Right renal cortex interstitium (tissue), 3 donors: Measurements from ENCODE around the gene MAD2L1. TPM values are rescaled to one million over a fixed set of nuclear protein-coding genes. Genes with fewer than 3 reads are reported as not detected.
"Not testable (repeated sequence)": the region's sequence is repeated elsewhere in the genome, so short reads cannot be mapped to it uniquely, and the experiment has no call there.

Source experiments
- DNase-seq, 3 donors: peaks; one replicate each; pipeline ENCODE4 v3.0.0-alpha.2; 2013; ENCODE audit warnings: low read depth in 3 of 3, low spot score in 2 of 3
- polyA plus RNA-seq, 3 donors: library from polyadenylated mRNA; unstranded; fragments of 120-200 nt; gene quantifications; one replicate each; pipeline ENCODE4 v1.2.1, GENCODE V29; 2013; ENCODE audit not compliant: insufficient read length in 3 of 3

The MAD2L1 gene
- 10 to 100 TPM; 50.0 to 62.4 (median 54.8) TPM for polyA plus RNA-seq

- DNase-seq: peak; percentile 92 to 98 (median 96)
Measured at GRCh38 chr4:120066517-120067340, at the start of gene MAD2L1. Gene MAD2L1 (minus strand): TSS chr4:120066848. CDS start chr4:120066734, 114 bp downstream.

- DNase-seq: no peak
Measured at GRCh38 chr4:120111745-120112144, 45.1 kb upstream of the MAD2L1 start.

GRCh38 chr4:120109406-120109805 lies 42.8 kb upstream of the MAD2L1 start:
- no peak for DNase-seq

- DNase-seq: no peak
Measured at GRCh38 chr4:120105472-120105871, 38.8 kb upstream of the MAD2L1 start.

GRCh38 chr4:120096508-120097297 lies 30.1 kb upstream of the MAD2L1 start:
- no peak for DNase-seq

- no peak for DNase-seq
Measured at GRCh38 chr4:120088507-120088906, 21.9 kb upstream of the MAD2L1 start.

- DNase-seq: not testable (repeated sequence)
Measured at GRCh38 chr4:120088066-120088465, 21.4 kb upstream of the MAD2L1 start.

GRCh38 chr4:120085705-120086104 lies 19.1 kb upstream of the MAD2L1 start:
- DNase-seq: no peak

GRCh38 chr4:120084327-120084726 lies 17.7 kb upstream of the MAD2L1 start:
- no peak for DNase-seq

GRCh38 chr4:120083152-120083551 lies 16.5 kb upstream of the MAD2L1 start:
- no peak for DNase-seq

- no peak for DNase-seq
Measured at GRCh38 chr4:120082251-120082650, 15.6 kb upstream of the MAD2L1 start.

- no peak for DNase-seq
Measured at GRCh38 chr4:120081726-120082125, 15.1 kb upstream of the MAD2L1 start.

- no peak for DNase-seq
Measured at GRCh38 chr4:120080533-120080932, 13.9 kb upstream of the MAD2L1 start.

GRCh38 chr4:120079839-120080520 lies 13.3 kb upstream of the MAD2L1 start:
- no peak for DNase-seq

- DNase-seq: no peak
Measured at GRCh38 chr4:120078216-120078615, 11.6 kb upstream of the MAD2L1 start.

GRCh38 chr4:120071192-120071795 lies 4.6 kb upstream of the MAD2L1 start:
- no peak for DNase-seq

GRCh38 chr4:120070196-120070595 lies 3.5 kb upstream of the MAD2L1 start:
- DNase-seq: no peak

GRCh38 chr4:120065974-120066516 lies 603 bp downstream of the MAD2L1 start:
- no peak for DNase-seq

- DNase-seq: no peak
Measured at GRCh38 chr4:120064887-120065286, 1.8 kb downstream of the MAD2L1 start.

GRCh38 chr4:120063711-120064110 lies 2.9 kb downstream of the MAD2L1 start:
- DNase-seq: not testable (repeated sequence)
